Measurements from ENCODE around the gene ADAM12. TPM values are rescaled to one million over a fixed set of nuclear protein-coding genes. Genes with fewer than 3 reads are reported as not detected.
"Not testable (repeated sequence)": the region's sequence is repeated elsewhere in the genome, so short reads cannot be mapped to it uniquely, and the experiment has no call there.

ADAM12 gene
- polyA plus RNA-seq, 3 donors: 1.0 to 9.2 (median 1.5) TPM

DNA sequence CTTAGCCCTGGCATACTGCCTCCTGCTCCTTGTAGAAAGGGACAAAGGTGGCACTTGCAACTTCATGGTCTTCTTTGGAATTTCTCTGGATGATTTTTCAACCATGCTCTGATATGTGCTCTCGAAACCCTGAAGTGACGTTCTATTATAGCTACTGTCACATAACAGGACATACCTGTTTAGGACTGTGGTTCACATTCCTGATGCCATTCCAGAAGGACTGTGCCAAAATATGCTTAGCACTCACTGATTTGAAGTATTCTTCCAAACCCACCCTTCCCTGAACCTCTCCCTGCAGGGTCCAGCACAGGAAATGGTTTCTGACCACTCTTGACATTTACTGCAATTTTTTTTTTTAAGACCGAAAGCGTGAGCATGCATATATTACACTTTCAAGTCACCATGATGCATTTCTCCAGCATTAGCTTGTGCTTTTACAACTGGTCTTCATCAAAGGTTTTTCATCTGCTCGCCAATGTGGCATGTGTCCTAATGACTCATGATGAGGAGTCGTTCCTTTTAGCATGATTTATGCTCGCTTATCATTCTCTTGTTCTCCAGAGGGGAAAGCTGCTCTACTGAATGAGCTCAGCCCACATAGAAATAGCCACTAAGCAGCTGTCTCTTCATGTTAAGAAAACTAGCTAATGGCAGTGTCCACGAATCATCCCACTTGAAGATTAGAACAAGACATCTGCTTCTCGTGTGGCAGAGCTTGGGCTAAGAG lies 135.2 kb downstream of the ADAM12 start:
- H3K27ac ChIP-seq (ENCODE audit: low read depth, low read length): no peak overlapping the region
- 55 to 69% (median 61%) methylated on average over 9 of the region's 9 CpGs for WGBS, 3 donors

GRCh38 chr10:126251778-126252407 lies 136.4 kb downstream of the ADAM12 start:
- WGBS, 3 donors: 88 to 93% (median 92%) methylated on average over 1 of the region's 1 CpG
- H3K27ac ChIP-seq (ENCODE audit: low read depth, low read length): no peak overlapping the region

- WGBS, 3 donors: 53 to 81% (median 61%) methylated on average over 8 of the region's 8 CpGs
- no peak overlapping the region for H3K27ac ChIP-seq (ENCODE audit: low read depth, low read length)
These were observed 137.6 kb downstream of the ADAM12 start for GRCh38 chr10:126250527-126251310.

GRCh38 chr10:126250045-126250444 lies 138.2 kb downstream of the ADAM12 start:
- H3K27ac ChIP-seq (ENCODE audit: low read depth, low read length): no peak overlapping the region
- WGBS, 3 donors: 53 to 73% (median 65%) methylated on average over 5 of the region's 5 CpGs

- 59 to 74% (median 61%) methylated on average over 11 of the region's 11 CpGs for WGBS, 3 donors
- H3K27ac ChIP-seq (ENCODE audit: low read depth, low read length): no peak overlapping the region
These were observed 140.8 kb downstream of the ADAM12 start for GRCh38 chr10:126247446-126247975.

- H3K27ac ChIP-seq (ENCODE audit: low read depth, low read length): not testable (repeated sequence)
- WGBS, 3 donors: 85 to 98% (median 88%) methylated on average over 1 of the region's 1 CpG
These were observed 141.9 kb downstream of the ADAM12 start for GRCh38 chr10:126246396-126246795.

DNA sequence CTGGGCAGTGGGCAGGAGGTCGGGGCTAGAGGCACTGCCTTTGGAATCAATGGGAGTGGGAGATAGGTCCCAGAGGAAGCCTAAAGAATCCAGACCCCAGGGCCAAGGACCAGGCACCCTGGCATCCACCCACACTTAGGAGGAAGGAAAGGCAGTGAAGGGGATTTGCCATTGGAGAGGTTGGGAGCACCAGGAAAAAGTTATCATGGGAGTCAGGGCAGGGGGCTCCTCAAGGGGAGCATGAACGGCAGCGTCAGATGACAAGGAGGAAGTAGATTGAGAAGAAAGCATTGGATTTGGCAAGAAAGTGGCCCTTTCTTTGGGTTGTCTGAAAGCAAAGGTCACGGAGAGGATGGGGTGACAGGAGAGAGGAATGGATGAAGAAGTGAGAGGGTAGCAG lies 142.8 kb downstream of the ADAM12 start:
- H3K27ac ChIP-seq (ENCODE audit: low read depth, low read length): no peak overlapping the region
- 75 to 83% (median 80%) methylated on average over 4 of the region's 4 CpGs for WGBS, 3 donors

- WGBS, 3 donors: 91 to 96% (median 94%) methylated on average over 5 of the region's 5 CpGs
These were observed 144.3 kb downstream of the ADAM12 start for GRCh38 chr10:126243971-126244370.

GRCh38 chr10:126243306-126243705 lies 145.0 kb downstream of the ADAM12 start:
- H3K27ac ChIP-seq (ENCODE audit: low read depth, low read length): no peak overlapping the region

More at GRCh38 chr10:126243971-126244370, 144.3 kb downstream of the ADAM12 start:
- H3K27ac ChIP-seq (ENCODE audit: low read depth, low read length): no peak overlapping the region

DNA sequence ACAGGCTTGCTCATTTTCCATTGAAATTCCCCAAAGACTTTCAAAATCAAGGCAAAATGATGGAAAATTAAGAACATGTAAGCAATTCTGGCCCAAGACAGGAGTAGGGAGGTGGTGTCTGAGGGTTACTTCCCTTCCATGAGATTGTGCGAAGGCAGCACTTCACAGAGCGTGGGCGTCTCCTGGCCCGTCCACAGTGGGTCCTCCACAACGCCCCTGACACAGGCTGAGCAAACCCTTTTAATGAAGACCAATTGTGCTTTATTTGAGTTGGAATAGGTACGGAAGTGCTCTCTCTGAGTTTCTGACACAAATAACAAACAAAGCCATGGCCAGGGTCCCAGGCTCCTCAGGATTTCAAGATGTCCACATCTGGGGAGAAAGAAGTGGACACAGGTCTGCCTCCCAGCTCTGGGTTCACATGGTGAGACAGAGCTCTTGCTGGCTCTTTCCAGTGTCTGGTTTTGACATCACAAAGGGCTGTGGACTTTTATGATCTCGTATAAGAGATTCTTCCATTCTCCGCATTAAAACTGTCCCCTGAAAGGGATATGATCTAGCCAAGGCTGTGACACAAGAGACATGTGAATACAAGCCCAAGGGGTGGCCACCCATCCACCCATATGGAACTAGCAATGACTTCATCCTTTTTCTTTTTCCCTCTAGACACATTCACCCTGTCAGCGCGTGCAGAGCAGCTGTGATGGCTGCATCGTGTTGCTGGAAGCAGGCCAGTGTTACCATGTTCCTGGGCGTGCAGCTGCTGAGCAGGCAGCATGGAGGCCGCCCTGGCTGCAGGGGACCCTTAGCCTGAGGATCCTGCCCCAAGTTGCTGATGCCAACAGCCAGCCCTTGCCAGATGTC lies 145.6 kb downstream of the ADAM12 start:
- H3K27ac ChIP-seq (ENCODE audit: low read depth, low read length): no peak overlapping the region
- 59 to 61% (median 61%) methylated on average over 13 of the region's 13 CpGs for WGBS, 3 donors

- WGBS, 3 donors: 46 to 87% (median 84%) methylated on average over 8 of the region's 8 CpGs
- no peak overlapping the region for H3K27ac ChIP-seq (ENCODE audit: low read depth, low read length)
These were observed 147.8 kb downstream of the ADAM12 start for GRCh38 chr10:126240483-126240882.

GRCh38 chr10:126239844-126240243 lies 148.4 kb downstream of the ADAM12 start:
- 87 to 91% (median 89%) methylated on average over 8 of the region's 8 CpGs for WGBS, 3 donors
- no peak overlapping the region for H3K27ac ChIP-seq (ENCODE audit: low read depth, low read length)

GRCh38 chr10:126235979-126236851 lies 152.1 kb downstream of the ADAM12 start:
- no peak overlapping the region for H3K27ac ChIP-seq (ENCODE audit: low read depth, low read length)
- WGBS, 3 donors: 83 to 85% (median 85%) methylated on average over 12 of the region's 12 CpGs

DNA sequence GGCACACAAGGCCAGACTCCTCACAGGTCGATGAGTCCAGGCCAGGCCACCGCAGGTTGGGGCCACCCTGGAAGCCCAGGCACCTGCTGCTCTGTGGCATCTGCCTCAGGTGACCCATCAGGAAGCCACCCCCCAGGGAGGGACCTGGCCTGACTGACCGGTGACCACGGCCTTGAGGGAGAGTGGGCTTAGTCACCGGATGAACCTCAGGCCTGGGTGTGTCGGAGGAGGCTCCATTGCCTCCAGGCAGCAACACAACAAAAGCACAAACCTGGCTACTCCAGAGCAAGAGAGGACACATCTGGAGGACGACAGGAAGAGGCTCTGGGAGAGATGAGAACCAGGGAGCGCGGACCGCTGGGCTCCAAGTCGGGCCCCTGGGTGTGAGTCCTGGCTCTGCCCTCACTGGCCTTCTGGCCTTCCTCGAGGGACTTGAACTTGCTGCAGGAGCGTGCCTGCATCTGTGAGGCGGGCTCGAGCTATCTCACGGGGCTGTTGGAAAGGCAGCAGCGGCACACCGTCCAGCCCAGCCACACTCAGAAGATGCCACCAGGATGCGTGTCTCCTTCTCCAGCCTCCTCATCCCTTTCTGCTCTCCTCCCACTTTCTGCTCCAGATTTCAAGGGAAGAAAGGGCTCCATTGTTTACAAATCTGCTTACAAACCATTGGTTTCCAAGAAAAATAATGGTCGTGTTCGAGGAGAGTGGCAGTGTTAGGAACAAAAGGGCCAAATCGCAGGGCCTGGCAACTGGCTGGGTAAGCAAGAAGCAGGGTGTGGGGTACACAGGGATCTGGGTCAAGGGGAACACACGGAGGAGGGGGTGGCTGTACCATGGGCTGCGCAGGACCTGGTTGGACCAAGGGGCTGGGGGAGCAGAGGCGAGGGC lies 152.9 kb downstream of the ADAM12 start:
- WGBS, 3 donors: 81 to 89% (median 82%) methylated on average over 25 of the region's 25 CpGs
- H3K27ac ChIP-seq (ENCODE audit: low read depth, low read length): no peak overlapping the region

- no peak overlapping the region for H3K27ac ChIP-seq (ENCODE audit: low read depth, low read length)
- 75 to 91% (median 91%) methylated on average over 5 of the region's 5 CpGs for whole genome bisulfite sequencing, 3 donors
These were observed 153.6 kb downstream of the ADAM12 start for GRCh38 chr10:126234630-126235029.

All from adipose tissue (tissue), 3 donors.